ENCODE data around the gene PAM16.

PAM16 gene

DNA sequence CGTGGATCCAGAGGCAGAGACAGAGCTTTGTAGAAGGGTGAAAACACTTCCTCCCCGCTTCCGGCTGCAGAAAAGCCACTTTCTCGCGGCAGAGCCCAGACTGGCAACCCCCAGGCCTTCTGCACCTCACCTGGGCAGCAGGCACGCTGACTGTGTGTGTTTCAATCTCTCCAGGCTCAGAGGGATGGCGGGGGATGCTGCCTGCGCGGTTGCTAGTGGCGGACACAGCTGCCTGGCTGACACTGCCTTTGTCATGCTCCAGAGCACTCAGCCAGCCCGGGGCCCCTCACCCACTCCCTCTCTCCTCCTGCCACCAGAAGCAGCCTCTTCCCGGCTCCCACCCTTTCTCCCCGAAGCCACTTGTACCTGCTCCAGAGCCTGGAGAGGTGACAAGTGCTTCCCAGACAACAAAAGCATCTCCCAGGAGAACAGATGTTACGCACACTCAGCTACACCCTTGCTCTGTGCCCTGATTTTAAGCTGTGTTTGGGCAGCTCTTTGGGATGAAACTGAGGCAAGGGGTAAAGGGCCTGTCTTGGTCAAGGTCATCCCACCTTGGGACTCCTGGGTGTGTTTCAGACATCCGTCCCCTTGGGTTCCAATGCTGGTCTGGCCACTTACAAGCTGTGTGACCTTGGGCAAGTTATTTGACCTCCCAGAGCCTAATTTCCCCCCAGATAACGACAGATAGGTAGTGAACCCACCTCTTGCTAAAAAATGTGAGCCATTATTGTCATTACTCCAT lies 44.5 kb downstream of the PAM16 start:
- in situ Hi-C loops (cut with MboI; ENCODE audit: low sequenced_read_pairs) = no loop called here

DNA sequence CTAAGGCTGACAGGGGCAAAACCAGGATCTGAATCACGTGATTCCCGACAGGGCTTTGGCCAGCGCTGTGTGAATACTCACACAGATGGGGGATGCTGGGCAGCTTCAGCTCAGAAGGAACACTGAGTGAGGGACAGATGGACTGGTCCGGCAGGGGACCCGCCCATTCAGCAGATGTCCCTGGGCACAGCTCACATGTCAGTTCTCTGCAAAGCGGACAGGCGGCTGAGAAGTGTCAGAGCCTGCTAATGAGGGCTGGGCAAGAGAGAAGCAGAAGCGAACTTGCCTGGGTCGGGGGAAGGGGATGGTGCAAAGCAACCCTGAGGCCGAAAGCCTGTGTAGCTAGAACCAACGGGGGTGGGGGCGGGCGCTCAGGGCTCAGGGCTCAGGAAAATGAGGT lies 47.1 kb downstream of the PAM16 start:
- in situ Hi-C loops (cut with MboI; ENCODE audit: low sequenced_read_pairs) = no loop called here

DNA sequence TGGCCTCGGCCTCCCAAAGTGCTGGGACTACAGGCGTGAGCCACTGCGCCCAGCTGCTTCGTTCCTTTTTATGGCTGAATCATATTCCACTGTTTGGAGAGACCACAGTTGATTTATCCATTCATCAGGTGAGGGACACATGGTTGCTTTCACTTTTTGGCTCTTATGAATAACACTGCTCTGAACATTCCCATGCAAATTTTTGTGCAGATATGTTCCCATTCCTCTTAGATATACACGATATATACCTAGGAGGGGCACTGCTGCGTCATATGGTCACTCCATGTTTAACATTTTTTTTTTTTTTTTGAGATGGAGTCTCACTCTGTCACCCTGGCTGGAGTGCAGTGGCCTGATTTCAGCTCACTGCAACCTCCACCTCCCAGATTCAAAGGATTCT lies 49.2 kb downstream of the PAM16 start:
- in situ Hi-C loops (cut with MboI; ENCODE audit: low sequenced_read_pairs) = no loop called here

DNA sequence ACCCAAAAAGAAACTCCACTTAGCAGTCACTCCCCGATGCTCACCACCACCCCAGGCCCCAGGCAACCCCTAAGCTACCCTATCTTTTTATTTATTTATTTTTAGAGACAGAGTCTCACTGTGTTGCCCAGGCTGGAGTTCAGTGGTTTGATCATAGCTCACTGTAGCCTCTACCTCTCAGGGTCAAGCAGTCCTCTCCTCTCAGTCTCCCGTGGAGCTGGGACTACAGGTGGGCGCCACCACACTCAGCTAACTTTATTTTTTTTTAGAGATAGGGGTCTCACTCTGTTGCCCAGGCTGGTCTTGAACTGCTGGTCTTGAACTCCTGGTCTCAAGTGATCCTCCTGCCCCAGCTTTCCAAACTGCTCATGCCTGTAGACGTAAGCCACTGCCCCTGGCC lies 49.9 kb downstream of the PAM16 start:
- in situ Hi-C loops (cut with MboI; ENCODE audit: low sequenced_read_pairs) = no loop called here

DNA sequence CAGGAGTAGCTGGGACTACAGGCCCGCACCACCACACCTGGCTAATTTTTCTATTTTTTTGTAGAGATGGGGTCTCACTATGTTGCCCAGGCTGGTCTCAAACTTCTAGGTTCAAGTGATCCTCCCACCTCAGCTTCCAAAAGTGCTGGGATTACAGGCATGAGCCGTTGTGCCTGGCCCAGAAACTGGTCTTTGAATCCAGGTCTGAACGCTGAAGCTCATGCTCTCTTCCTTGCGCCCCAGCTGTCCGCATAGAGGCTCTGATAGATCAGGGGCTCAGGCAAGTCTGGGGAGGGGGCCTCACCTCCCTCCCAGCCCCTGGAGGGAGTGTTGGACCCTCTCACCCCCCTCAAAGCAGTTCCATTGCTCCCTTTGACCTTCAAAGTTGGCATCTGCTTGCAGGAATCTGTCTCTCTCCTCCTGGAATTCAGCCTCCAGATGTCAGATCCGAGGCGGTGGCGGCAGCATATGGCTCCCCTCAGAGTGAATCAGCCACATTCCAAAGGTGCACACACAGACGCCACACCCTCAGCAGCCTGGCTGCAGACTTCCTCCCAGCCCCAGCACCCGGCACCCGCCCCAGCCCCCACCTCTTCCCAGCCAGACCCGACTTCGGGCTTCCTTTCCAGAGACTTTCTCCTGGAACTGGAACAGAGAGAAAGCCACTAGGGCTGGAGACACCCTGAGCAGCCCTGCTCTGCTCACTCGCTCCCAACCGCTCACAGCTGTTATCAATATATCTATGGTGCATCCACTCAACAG lies 52.2 kb downstream of the PAM16 start:
- in situ Hi-C loops (cut with MboI; ENCODE audit: low sequenced_read_pairs) = no loop called here

DNA sequence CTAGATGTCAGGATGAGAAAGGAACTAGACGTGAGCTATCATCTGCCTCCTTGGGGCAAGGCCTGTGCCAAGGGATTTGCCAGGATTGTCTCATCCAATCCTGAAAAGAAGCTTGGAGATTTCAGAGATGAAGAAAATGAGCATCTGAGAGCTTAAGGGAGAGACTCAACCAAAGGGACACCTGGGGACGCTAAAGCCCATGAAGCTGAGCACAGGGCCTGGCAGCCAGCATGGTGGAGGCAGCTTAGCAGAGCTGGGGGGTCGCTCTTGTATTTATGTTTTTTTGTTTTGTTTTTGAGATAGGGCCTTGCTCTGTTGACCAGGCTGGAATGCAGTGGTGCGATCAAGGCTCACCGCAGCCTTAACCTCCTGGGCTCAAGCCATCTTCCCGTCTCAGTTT lies 53.6 kb downstream of the PAM16 start:
- in situ Hi-C loops (cut with MboI; ENCODE audit: low sequenced_read_pairs) = no loop called here

DNA sequence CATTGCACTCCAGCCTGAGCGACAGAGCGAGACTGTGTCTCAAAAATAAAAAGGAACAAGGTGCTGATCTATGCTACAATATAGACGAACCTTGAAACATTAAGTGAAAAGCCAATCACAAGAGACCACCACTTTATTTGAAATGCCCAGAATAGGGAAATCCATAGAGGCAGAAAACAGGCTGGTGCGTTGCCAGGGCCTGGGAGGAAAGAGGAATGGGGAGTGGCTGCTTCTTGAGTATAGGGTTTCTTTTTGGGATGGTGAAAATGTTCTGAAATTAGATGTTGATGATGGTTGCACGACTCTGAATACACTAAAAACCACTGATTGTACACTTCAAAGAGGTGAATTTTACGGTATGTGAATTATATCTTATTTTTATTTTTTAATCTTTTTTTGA lies 55.5 kb downstream of the PAM16 start:
- in situ Hi-C loops (cut with MboI; ENCODE audit: low sequenced_read_pairs) = no loop called here

DNA sequence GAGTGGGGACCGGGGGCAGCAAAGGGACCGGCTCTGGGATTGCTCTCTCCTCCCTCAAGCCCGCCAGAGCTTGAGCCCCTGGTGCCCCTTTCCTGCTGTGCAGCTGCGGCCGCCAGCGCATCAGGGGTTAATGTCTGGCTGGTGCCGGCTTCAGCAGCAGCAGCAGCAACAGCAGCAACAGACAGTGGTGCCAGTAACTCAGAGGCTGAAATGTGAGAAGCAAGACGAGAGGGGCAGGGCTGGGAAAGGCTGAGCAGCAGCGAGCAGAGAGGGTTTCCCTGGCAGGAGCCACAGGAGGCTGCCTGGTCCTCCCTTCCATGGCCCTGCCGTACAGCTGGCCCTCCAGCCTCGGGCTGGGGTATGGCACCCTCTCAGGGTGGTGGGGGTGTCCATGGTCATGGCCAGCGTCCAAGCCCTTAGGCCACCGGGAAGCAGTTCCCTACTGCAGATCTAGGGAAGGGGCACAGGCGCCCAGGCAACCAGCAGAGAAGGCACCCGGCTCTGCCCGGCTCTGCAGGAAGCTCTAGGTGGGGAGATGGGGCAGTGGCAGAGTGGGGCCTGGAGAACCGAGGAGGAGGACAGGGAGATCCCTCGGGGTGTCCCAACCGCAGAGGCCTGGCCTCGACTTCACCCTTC lies 57.2 kb downstream of the PAM16 start:
- in situ Hi-C loops (cut with MboI; ENCODE audit: low sequenced_read_pairs) = no loop called here

DNA sequence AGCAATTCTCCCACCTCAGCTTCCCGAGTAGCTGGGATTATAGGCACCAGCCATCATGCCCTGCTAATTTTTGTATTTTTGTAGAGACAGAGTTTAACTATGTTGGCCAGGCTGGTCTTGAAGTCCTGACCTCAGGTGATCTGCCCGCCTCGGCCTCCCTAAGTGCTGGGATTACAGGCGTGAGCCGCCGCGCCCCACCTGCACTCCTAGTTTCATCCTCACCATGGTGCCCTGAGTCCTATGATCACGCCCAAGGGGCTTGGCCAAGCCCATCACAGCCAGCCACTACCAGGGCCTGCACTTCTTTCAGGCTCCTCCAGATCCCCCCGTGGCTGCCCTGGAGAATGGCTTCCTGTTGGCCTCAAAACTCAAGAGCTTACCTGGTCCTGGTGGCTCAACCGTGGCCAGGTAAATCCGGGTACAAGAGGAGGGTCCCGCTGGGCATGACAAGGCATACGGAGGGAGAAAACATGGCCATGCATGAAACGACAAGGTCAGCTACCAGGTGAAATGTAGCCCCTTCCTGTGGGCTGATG lies 57.9 kb downstream of the PAM16 start:
- in situ Hi-C loops (cut with MboI; ENCODE audit: low sequenced_read_pairs) = no loop called here

DNA sequence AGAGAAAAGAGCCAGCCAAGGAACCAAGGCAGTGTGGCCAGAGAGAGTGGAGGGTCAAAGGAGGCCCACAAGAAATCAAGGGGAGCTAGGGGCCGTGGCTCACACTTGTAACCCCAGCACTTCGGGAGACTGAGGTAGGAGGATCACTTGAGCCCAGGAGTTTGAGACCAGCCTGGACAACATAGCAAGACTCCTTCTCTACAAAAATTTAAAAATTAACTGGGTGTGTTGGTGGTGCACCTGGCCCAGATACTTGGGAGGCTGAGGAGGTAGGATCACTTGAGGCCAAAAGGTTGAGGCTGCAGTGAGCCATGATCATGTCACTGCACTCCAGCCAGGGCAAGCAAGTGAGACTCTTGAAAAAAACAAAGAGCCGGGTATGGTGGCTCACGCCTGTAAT lies 59.4 kb downstream of the PAM16 start:
- in situ Hi-C loops (cut with MboI; ENCODE audit: low sequenced_read_pairs) = no loop called here
